ENCODE data around the gene MEI4. TPM values are rescaled to one million over a fixed set of nuclear protein-coding genes. Genes with fewer than 3 reads are reported as not detected.

The MEI4 gene
- total RNA-seq, 1 donor from 2014 or later = not detected

GRCh38 chr6:77620278-77620882, 32.5 kb upstream of the MEI4 start:
- DNase-seq (ENCODE audit: extremely low spot score, unreplicated experiment) = no peak
- Mint-ChIP-seq H3K27me3 (ENCODE audit: unreplicated experiment) (peaks cover 8% of the 10 kb centered on the region), H3K4me3 (ENCODE audit: unreplicated experiment) (no peak overlapping the region), H3K27ac (ENCODE audit: unreplicated experiment) (no peak overlapping the region), H3K9me3 (ENCODE audit: unreplicated experiment) (no peaks in the 10 kb centered on the region), H3K4me1 (ENCODE audit: unreplicated experiment) (no peaks in the 10 kb centered on the region), H3K36me3 (ENCODE audit: unreplicated experiment) (no peaks in the 10 kb centered on the region)
- peak; percentile 47 for TF ChIP-seq CTCF (IDR thresholded peaks at IDR 0.05)

- H3K36me3 Mint-ChIP-seq (ENCODE audit: unreplicated experiment) = no peaks in the 10 kb centered on the region
- no peak for DNase-seq (ENCODE audit: extremely low spot score, unreplicated experiment)
- no peak for TF ChIP-seq CTCF (IDR thresholded peaks at IDR 0.05)
- H3K4me1 Mint-ChIP-seq (ENCODE audit: unreplicated experiment) = no peaks in the 10 kb centered on the region
- H3K27me3 Mint-ChIP-seq (ENCODE audit: unreplicated experiment) = peaks cover 5% of the 10 kb centered on the region
- no peak overlapping the region for H3K4me3 Mint-ChIP-seq (ENCODE audit: unreplicated experiment)
- no peak overlapping the region for H3K27ac Mint-ChIP-seq (ENCODE audit: unreplicated experiment)
- no peaks in the 10 kb centered on the region for H3K9me3 Mint-ChIP-seq (ENCODE audit: unreplicated experiment)
Observed at GRCh38 chr6:77624515-77624914, 28.3 kb upstream of the MEI4 start.

- Mint-ChIP-seq H3K9me3 (ENCODE audit: unreplicated experiment) (no peaks in the 10 kb centered on the region), H3K27ac (ENCODE audit: unreplicated experiment) (no peak overlapping the region), H3K27me3 (ENCODE audit: unreplicated experiment) (peaks cover 5% of the 10 kb centered on the region), H3K4me1 (ENCODE audit: unreplicated experiment) (no peaks in the 10 kb centered on the region), H3K4me3 (ENCODE audit: unreplicated experiment) (no peak overlapping the region), H3K36me3 (ENCODE audit: unreplicated experiment) (no peaks in the 10 kb centered on the region)
- no peak for DNase-seq (ENCODE audit: extremely low spot score, unreplicated experiment)
- no peak for TF ChIP-seq CTCF (IDR thresholded peaks at IDR 0.05)
Observed at GRCh38 chr6:77626426-77626825, 26.4 kb upstream of the MEI4 start.

GRCh38 chr6:77630014-77630413, 22.8 kb upstream of the MEI4 start:
- H3K36me3 Mint-ChIP-seq (ENCODE audit: unreplicated experiment) = no peaks in the 10 kb centered on the region
- H3K4me1 Mint-ChIP-seq (ENCODE audit: unreplicated experiment) = no peaks in the 10 kb centered on the region
- no peak for DNase-seq (ENCODE audit: extremely low spot score, unreplicated experiment)
- H3K4me3 Mint-ChIP-seq (ENCODE audit: unreplicated experiment) = no peak overlapping the region
- no peaks in the 10 kb centered on the region for H3K27me3 Mint-ChIP-seq (ENCODE audit: unreplicated experiment)
- TF ChIP-seq CTCF (IDR thresholded peaks at IDR 0.05) = no peak
- no peak overlapping the region for H3K27ac Mint-ChIP-seq (ENCODE audit: unreplicated experiment)
- H3K9me3 Mint-ChIP-seq (ENCODE audit: unreplicated experiment) = no peaks in the 10 kb centered on the region

GRCh38 chr6:77633471-77633870, 19.4 kb upstream of the MEI4 start:
- no peaks in the 10 kb centered on the region for H3K4me1 Mint-ChIP-seq (ENCODE audit: unreplicated experiment)
- TF ChIP-seq CTCF (IDR thresholded peaks at IDR 0.05) = no peak
- no peaks in the 10 kb centered on the region for H3K36me3 Mint-ChIP-seq (ENCODE audit: unreplicated experiment)
- no peak for DNase-seq (ENCODE audit: extremely low spot score, unreplicated experiment)
- H3K27ac Mint-ChIP-seq (ENCODE audit: unreplicated experiment) = no peak overlapping the region
- no peaks in the 10 kb centered on the region for H3K27me3 Mint-ChIP-seq (ENCODE audit: unreplicated experiment)
- no peaks in the 10 kb centered on the region for H3K9me3 Mint-ChIP-seq (ENCODE audit: unreplicated experiment)
- no peak overlapping the region for H3K4me3 Mint-ChIP-seq (ENCODE audit: unreplicated experiment)

Data from osteocyte (in vitro differentiated cells).